HG02798 (cell line): ENCODE results near the gene SULT1B1.

Source experiments
- ATAC-seq: cut with Tn5 transposase; IDR thresholded peaks from one replicate; pipeline ENCODE4 v1.9.1; 2021; ENCODE audit warnings: mild to moderate bottlenecking; ENCODE audit not compliant: unreplicated experiment, poor library complexity

The SULT1B1 gene

DNA sequence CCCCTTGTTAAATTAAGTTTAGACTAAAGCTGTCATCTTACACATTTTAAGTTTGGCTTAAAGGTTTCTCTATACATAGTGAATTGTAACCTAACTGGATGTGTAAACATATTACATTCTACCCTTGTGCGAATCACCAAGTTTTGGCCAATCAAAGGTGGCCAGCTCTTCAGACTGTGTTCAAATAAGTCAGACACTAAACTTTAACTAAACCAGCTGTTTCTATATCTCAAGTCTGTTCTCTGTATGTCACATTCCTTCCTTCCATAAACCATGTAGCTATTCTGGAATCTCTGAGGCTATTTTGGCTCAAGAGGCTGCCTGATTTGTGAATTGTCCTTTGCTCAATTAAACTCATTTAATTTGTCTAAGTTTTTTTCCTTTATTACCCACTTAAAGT, 6.7 kb downstream of the SULT1B1 start:
- no peak for ATAC-seq

- no peak for ATAC-seq
Observed at GRCh38 chr4:69750346-69750745, 10.1 kb downstream of the SULT1B1 start.

- no peak for ATAC-seq
Observed at GRCh38 chr4:69749771-69750170, 10.6 kb downstream of the SULT1B1 start.

DNA sequence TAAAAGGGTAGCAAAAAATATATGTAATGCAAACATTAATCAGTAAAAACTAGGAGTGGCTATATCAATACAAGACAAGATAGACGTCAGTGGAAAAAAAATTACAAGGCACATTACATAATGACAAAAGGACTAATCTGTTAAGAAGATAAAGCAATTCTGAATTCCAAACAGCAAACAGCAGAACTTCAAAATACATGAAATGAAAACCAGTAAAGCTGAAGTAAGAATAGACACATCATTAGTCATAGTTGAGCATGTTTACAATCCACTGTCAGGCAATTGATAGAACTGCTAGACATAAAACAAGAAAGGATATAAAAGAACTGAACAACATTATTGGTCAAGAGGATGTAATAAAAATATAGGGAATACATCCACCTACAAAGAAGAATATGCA, 12.2 kb downstream of the SULT1B1 start:
- no peak for ATAC-seq

DNA sequence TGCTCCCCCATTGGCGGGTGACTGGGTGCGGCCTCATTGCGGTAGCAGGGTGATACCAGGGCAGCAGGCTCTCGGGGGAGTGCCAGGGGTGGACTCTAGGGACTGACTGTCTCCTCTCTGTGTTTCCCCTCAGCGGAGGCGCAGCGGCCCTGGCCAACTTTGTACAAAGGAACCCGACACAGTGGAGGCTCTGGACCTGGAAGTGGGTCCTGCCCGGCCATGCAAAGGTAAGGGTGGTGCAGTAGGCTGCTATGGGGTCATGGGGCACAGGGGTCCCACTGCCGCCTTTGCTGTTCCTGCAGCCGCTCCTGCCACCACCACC, 16.3 kb downstream of the SULT1B1 start:
- no peak for ATAC-seq

DNA sequence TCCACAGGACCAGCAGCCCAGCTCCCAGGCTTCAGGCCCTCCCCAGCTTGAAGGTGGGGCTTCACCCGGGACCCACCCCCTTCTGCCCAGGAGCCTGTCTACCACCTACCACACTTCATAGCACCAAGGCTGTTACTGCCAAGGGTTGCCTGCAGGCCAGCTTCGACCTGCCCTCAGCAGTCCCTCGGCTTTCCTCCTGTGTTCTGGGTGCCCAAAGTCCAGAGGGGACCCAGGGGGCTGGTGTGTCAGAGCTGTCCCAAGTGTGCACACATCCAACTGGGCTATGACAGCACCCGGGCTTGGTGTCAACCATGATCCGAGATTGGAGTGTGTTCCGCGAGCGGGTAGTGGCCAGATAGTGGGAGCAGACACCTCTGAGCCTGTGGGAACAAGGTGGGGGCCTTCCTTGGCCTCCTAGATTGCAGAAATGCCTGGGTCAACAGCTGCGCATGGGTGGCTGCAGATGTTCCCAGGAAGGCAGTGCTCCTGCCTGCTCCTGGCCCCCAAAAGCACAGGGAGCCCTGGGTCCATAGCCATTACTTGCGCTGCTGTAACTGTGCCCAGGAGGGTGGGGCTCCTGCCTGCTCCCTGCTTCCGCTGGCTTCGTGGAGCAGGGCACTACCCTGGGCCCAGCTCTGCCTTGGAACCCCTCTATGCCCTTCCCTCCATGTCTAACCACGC, 16.8 kb downstream of the SULT1B1 start:
- ATAC-seq = no peak

GRCh38 chr4:69742596-69742995, 17.8 kb downstream of the SULT1B1 start:
- no peak for ATAC-seq

DNA sequence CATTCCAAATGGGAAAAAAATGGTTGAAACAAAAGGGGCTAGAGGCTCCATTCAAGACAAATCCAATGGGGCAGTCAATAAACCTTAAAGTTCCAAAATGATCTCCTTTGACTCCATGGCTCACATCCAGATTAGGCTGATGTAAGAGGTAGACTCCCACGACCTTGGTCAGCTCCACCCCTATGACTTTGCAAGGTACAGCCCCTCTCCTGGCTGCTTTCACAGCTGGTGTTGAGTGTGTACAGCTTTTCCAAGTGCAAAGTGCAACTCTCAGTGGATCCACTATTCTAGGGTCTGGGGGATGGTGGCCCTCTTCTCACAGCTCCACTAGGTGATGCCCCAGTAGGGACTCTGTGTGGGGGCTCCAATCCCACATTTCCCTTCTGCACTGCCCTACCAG, 21.5 kb downstream of the SULT1B1 start:
- no peak for ATAC-seq

DNA sequence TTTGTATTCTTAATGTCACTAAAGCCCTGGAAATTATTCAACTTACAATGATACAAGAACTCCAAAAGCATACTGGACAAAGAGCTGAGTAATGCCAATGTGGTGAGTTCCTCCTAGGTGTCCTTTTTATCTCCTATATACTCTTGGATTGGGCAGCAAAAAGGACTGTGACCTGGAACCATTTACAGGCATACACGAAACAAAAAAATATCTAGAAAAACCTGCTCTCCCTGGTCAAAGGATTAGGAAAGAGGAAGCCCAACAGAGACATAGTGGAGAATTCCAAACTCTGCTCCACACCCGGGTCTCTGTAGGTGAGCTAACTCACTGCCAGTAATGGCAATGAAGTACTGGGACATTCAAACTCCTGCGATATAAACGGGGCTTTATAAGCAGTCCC, 25.3 kb downstream of the SULT1B1 start:
- no peak for ATAC-seq

- no peak for ATAC-seq
Observed at GRCh38 chr4:69731847-69732246, 28.6 kb downstream of the SULT1B1 start.

GRCh38 chr4:69731241-69731640, 29.2 kb downstream of the SULT1B1 start:
- ATAC-seq = no peak

GRCh38 chr4:69730002-69730401, 30.4 kb downstream of the SULT1B1 start:
- no peak for ATAC-seq

DNA sequence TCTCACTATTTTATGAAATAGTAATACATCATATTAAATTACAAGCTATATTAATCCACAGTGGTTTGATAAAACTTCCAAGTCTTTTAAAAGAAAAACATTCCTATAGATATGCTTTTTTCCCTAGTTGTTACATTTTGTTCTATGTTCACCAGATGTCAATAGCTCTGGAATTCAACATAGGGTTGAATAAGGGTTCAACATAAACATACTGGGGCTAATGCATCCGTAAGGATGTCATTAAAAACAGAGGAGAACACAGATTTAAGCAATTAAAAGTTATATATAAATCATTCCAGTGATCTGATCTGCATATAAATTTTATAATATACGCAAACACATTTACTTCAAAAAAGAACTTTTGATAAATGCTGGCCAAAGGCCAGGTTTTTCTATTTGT, 32.5 kb downstream of the SULT1B1 start:
- ATAC-seq = no peak

GRCh38 chr4:69727426-69727825, 33.0 kb downstream of the SULT1B1 start:
- ATAC-seq = no peak

GRCh38 chr4:69726971-69727370, 33.4 kb downstream of the SULT1B1 start:
- no peak for ATAC-seq

DNA sequence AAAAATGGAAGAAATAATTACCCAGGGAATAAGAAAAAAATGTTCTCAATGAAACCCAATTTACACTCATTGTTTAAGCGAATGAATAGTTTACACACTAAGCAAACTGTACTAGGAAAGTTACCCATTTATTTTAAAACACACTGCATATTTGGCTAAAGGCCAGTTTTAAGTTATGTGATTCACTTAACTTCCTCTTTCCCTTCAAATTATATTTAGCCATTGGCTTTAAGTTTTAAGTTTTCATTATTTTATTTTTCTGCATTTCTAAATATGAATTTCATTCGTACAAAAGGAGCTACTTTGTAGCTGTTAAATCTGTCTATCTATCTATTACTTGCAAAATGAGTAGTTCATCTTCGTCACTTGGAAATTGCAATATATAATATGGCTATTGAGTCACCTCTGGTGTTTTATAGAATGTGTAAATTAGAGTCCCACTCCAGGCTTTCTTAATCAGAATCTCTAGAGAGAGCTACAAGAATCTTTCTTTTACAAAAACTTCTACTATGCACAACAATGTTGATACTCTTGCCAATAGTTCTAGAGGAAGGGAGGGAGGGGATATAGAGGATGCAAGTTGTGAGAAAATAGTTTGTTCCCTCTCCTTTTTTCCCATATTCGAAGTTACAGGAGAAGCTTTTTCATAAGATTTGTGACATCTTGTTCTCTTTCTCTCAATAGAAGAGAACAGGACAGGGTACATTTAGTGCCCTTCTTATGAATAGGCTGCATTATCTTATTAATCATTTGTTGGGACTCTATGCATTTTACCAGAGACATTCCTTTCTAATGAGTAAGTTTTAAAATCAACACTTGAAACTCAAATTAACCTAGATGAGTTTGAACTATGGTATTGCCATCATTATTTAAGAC, 41.8 kb downstream of the SULT1B1 start:
- no peak for ATAC-seq

GRCh38 chr4:69717778-69718177, 42.6 kb downstream of the SULT1B1 start:
- ATAC-seq = no peak

- no peak for ATAC-seq
Observed at GRCh38 chr4:69716654-69717053, 43.8 kb downstream of the SULT1B1 start.

DNA sequence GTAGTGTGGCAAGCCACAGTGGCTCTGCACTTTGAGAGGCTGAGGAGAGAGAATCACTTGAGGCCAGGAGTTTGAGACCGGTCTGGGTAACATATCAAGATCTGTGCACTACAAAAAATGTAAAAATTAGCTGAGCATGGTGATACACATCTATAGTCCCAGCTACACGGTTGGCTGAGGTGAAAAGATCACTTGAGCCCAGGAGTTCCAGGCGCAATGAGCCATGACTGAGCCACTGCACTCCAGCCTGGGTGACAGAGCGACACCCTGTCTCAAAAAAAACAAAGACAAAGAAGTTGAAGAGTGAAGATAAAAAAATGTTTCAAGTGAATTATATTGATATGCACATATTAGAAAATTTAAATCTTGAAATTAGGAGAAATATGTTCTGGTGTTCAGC, 46.3 kb downstream of the SULT1B1 start:
- no peak for ATAC-seq

DNA sequence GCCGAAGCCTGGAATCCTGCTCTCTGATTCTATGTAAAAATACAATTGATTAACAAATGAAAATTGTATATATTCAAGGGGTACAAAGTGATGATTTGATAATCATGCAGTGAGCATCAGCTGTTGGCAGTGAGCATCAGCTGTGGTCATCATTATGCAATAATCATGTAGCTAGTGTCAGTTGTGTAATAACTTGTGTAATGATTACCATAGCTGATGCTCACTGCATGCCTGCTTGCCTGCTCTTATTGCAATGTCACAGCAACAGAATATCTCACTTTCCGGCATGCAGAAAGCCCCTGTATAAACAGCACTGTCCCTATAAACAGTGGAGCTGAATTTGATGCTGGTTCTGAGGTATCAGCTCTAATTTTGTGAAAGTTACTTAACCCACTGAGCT, 46.8 kb downstream of the SULT1B1 start:
- ATAC-seq = no peak

DNA sequence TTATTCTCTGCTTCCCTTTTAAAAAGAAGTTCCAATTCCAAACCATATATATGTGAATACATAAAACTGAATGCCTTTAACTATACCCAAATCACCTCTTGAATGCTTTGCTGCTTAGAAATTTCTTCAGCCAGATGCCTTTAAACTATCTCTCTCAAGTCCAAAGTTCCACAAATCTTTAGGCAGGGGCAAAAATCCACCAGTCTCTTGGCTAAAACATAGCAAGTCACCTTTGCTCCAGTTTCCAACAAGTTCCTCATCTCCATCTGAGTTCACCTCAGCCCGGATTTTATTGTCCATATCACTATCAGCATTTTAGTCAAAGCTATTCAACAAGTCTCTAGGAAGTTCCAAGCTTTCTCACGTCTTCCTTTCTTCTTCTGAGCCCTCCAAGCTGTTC, 49.8 kb downstream of the SULT1B1 start:
- no peak for ATAC-seq

- ATAC-seq = no peak
Observed at GRCh38 chr4:69708211-69708610, 52.2 kb downstream of the SULT1B1 start.
